Stimulated activated CD4-positive, alpha-beta T cell treated with anti-CD3 and anti-CD28 coated beads, Interleukin-1b, Interleukin-23, amount 100 ng/mL, for 1 hour (primary cell): ENCODE data around the gene SMIM28.

Source experiments
- DNase-seq, 2 donors: peaks; one replicate each; pipeline ENCODE4 v3.0.0-alpha.2; 2020; ENCODE audit warnings: low read depth in 2 of 2

SMIM28 gene

DNA sequence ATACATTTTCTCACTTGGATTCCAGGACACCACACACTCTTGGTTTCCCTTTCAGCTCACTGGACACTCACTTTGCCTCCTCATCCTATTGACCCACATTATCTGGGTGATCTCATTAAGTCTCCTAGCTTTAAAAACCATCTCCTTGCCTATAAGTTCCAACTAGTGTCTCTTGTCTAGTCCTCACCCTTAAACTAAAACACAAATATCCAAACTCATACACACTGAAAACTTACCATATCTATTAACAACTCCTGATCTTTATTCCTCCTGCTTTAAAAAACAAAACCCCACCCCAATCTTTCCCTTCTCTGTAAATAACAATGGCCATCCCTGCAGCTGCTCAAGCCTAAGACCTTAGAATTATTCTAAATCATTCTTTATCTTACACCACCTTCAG lies 3.5 kb upstream of the SMIM28 start:
- DNase-seq, result no peak

GRCh38 chr6:138374815-138375214 lies 2.9 kb upstream of the SMIM28 start:
- DNase-seq, result no peak

DNA sequence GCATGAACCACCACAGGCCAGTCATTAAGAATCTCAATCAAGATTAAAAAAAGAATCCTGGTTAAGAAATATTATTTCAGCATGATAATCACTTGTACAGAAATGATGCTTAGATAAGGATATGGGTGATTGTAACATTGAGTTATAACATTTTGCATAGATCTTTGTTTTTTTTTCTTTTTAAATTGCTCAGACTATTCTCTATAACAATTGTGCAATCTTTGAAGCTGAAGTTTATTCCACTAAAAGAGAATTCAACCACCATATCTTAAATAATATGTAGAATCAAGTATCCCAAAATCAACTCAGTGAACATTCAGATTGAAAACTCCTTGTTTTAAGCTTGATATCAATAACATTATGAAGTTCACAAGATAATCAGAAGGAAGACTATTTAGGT lies 663 bp upstream of the SMIM28 start:
- DNase-seq, result no peak

GRCh38 chr6:138378463-138378862 lies 758 bp downstream of the SMIM28 start:
- no peak for DNase-seq

GRCh38 chr6:138382498-138383265 lies 5.0 kb downstream of the SMIM28 start:
- no peak for DNase-seq

DNA sequence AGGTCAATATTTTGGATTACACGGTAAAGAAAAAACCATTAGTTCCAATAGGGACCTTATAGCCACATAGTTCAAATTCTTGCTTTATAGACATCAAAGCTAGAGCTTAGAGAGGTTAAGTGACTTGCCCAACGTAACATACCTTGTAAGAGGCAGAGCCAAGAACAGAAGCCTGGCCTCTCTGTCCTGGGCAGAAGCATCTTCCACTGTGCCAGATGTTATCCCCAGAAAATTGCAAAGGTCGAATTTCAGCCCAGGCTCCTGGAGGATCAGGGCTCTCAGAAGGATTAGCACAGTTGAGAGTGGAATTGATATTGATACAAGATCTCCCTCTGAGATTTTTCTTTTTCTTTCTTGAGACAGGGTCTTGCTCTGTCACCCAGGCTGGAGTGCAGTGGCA lies 6.1 kb downstream of the SMIM28 start:
- DNase-seq, result no peak

DNA sequence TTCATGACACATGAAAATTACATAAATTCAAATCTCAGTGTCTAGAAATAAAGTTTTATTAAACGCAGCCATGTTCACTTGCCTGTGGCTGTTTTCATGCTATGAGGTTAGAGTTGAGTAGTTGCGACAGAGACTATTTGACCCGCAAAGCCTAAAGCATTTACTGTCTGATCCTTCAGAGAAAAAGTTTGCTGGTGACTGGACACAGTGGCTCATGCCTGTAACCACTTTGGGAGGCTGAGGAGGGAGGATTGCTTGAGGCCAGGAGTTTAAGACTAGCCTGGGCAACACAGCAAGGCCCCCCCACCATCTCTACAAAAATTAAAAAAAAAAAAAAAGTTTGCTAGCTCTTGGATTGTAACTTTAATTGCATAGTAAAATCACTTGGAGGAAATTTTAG lies 9.2 kb downstream of the SMIM28 start:
- no peak for DNase-seq

DNA sequence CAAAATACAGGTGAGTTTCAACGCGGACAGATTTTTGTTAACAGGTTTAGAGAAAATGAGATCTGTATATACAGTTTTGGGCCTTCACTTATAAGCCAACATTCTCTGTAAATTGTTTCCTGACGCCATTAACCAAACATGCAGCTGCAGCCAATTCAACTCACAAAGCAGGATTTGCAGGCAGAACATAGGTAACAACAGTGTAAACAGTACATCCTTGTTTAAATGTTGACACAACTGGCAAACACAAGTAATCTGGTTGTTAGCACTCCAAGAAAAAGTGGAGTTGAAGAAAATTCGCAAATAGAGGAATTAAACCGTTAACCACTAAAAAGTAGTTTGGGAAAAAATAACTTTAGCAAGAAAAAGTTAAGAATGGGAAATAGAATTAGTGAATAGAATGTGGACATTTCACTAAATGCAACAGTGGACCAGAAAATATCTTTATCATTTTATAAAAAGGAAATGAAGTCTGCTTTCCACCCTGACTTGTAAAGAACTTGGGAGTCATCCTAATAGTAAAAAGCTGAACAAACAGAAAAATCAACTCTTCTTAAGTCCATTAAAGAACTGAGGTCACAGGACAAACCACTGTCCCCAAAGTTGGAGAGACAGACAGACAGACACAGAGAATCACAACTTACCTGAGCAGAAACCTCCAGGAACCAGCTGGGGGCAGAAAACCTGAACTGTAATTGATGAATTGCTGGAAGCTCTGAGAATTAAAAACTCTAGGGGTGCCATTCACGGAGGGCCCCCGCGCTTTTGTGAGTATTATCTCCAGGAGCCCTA lies 10.1 kb downstream of the SMIM28 start:
- DNase-seq, result no peak

DNA sequence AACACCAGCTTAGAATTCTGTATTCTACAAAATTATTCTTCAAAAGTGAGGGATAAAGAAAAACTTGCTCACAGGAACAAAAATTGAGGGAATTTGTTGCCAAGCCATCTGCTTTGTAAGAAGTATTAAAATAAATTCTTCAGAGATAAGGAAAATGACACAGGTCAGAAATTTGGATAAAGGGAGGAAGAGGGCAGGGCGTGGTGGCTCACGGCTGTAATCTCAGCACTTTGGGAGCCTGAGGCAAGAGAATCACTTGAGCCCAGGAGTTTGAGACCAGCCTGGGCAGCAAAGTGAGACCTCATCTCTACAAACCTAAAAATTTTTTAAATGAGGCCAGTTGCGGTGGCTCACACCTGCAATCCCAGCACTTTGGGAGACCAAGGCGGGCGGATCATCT lies 11.8 kb downstream of the SMIM28 start:
- DNase-seq, result no peak

GRCh38 chr6:138393871-138394783 lies 16.4 kb downstream of the SMIM28 start:
- DNase-seq, result no peak

DNA sequence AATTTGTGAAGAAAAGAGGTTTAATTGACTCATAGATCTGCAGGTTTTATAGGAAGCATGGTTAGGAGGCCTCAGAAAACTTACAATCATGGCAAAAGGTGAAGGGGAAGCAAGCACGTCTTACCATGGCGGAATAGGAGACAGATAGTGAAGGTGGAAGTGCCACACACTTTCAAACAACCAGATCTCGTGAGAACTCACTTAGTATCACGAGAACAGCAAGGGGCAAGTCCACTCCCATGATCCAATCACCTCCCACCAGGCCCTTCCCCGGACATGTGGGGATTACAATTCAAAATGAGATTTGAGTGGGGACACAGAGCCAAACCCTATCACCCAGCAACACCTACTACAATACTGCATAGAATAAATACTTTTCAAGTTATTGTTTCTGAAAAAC lies 19.0 kb downstream of the SMIM28 start:
- DNase-seq, result no peak

DNA sequence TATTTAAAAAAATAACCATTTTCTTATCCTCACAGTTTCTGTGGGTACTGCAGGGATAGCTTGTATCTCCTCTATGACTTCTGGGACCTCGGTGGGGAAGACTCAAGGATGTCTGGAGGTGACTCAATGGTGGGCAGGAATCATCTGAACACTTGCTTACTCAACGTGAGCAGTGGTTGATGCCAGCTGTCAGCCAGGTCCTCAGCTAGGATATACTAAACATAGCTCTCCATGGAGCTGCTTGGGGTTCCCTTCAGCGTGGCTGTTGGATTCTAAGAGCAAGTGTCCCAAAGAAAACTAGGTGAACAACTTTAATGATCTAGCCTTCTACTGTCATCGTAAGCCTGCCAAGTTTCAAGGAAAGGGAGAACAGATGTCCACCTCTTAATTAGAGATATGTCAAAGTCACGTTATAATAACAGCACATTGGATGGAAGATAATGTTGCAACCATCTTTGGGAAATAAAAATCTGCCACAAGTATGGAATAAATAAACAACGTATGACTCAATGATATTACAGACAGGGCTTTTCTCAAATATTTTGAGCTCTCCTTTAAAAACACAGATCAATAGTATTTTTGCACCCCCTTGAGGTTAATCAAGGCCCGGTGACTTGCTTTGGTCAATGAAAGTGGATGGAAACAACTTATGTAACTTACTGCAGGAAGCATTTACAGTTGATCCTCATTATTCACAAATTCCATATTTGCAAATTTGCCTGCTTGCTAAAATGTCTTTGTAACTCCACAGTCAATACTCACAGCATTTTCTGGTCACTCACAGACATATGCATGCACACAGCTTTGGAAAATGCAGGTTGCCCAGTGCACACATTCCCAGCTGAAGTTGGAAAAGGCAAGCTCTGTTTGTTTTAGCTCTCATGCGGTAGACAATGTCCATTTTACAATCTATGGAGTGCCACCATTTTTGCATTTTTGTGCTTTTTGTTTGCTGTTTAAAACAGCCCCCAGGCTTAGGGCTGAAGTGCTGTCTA lies 19.7 kb downstream of the SMIM28 start:
- no peak for DNase-seq

DNA sequence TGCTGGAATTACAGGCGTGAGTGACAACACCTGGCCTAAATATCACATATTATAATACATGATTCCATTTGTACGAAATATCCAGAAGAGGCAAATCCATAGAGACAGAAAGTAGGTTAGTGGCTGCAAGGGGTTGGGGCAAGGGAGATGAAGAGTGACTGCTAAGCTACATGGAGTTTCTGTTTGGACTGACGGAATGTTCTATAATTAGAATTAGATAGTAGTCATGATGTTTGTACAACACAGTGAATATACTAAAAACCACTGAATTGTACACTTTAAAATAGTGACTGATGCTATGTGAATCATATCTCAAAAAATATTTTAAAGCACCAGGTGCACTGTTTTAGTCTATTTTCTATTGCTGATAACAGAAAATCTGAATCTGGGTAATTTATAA lies 22.6 kb downstream of the SMIM28 start:
- DNase-seq, result no peak

- DNase-seq, result no peak
These were observed 24.5 kb downstream of the SMIM28 start for GRCh38 chr6:138401960-138402837.

DNA sequence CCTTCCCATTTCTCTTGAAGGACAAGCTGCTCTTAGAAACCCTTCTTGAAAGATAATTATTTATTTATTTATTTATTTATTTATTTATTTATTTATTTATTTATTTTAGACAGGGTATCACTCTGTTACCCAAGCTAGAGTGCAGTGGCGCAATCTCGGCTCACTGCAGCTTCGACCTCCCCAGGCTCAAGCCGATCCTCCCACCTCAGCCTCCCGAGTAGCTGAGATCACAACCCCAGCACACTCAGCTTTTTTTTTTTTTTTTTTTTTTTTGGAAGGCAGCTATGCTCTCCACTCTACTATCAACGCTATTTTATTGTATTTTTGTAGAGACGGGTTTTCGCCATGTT lies 25.1 kb downstream of the SMIM28 start:
- DNase-seq, result no peak

DNA sequence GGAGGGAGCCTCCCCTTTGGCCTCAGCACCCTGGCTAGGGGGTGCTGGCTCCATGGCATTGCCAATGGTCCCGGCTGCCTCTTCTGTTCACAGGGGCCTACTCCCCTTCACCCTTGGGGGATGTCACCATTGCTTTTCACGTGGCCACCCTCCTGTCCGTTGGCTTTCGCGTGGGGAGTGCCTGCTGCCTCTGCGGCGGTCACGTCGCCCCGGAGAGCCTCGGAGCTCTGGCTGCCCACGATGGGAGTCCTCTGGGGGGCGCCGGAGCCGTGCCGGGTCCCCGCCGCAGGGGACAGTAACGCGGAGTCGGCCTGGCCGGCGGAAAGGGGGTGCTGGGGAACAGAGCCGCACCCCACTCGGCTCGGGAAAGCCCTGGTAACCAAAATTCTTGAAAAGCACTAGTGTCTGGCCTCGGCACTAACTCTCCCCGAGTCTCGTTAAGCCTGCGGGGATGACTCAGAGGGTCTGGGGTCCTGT lies 25.7 kb downstream of the SMIM28 start:
- no peak for DNase-seq

GRCh38 chr6:138403801-138404665 lies 26.3 kb downstream of the SMIM28 start, which contains the start of gene HEBP2:
HEBP2 (plus strand) TSS chr6:138404223; CDS start chr6:138404496, 273 bp downstream.
- peak; percentile 79 to 84 for DNase-seq

- DNase-seq, result no peak
These were observed 27.1 kb downstream of the SMIM28 start for GRCh38 chr6:138404666-138405337.
